Body of pancreas (tissue), 4 donors: ENCODE data around the gene PNPLA7. TPM values are rescaled to one million over a fixed set of nuclear protein-coding genes. Genes with fewer than 3 reads are reported as not detected.

Experiments used
- ATAC-seq: fragments of 150-250 bp; one replicate; pipeline ENCODE4 v1.9.1; 2016
- DNase-seq, 4 donors: peaks; one replicate each; pipeline ENCODE4 v3.0.0-alpha.2; 2019
- H3K27ac ChIP-seq, 4 donors: fragments of 200-600 bp; sonication (generic); 1 replicate in 3 of 4; 2 replicates in 1 of 4; pipeline versions ENCODE4 v1.5.1 to v1.6.1; 2016 to 2019; ENCODE audit warnings: mild to moderate bottlenecking in 1 of 4, mixed read lengths in 1 of 4, moderate library complexity in 1 of 4
- H3K27me3 ChIP-seq, 2 donors: fragments of 200-600 bp; sonication (generic); one replicate each; pipeline ENCODE4 v1.6.0; 2016; ENCODE audit warnings: mild to moderate bottlenecking in 1 of 2
- H3K36me3 ChIP-seq, 2 donors: fragments of 200-600 bp; sonication (generic); replicated peaks in 1 of 2; 2 replicates each; pipeline ENCODE4 v1.5.1; 2016; ENCODE audit warnings: low read depth in 2 of 2; ENCODE audit not compliant: insufficient read depth in 1 of 2
- H3K4me1 ChIP-seq: fragments of 200-600 bp; sonication (generic); one replicate; pipeline ENCODE4 v1.6.0; 2016
- H3K4me3 ChIP-seq, 2 donors: fragments of 200-600 bp; sonication (generic); 1 replicate in 1 of 2; 2 replicates in 1 of 2; pipeline ENCODE4 v1.5.1; 2016 to 2019
- H3K9me3 ChIP-seq, 3 donors: fragments of 200-600 bp; sonication (generic); 1 replicate in 2 of 3; 2 replicates in 1 of 3; pipeline ENCODE4 v1.5.1; 2016
- POLR2A ChIP-seq, 3 donors: fragments of 450-650 bp; IDR thresholded peaks; one replicate each; pipeline ENCODE4 v1.6.1; 2016; ENCODE audit warnings: antibody characterized with exemption in 3 of 3, mild to moderate bottlenecking in 2 of 3
- WGBS, 2 donors: methylation state at CpG; one replicate each; pipeline ENCODE4 v1.1.5; 2017; 5-methylcytosine and 5-hydroxymethylcytosine counted together
- intact Hi-C: fragments of 100-400 bp; cut with DNase I; formaldehyde crosslinking; loops from one replicate; pipeline ENCODE4 v1.15.1; 2023
- total RNA-seq, 2 donors: library from RNA; depleted of rRNA; stranded (reverse); fragments of >200 nt; gene quantifications; one replicate each; pipeline ENCODE4 v1.1.0, GENCODE V29; 2016
- TF ChIP-seq, protein P1 (sequence below), 7 experiments: fragments of 450-650 bp in 4 of 7; fragments of 200-600 bp in 3 of 7; sonication (generic) in 3 of 7; IDR thresholded peaks; one replicate each; pipeline ENCODE4 v1.5.1; 2016 to 2019; ENCODE audit warnings: antibody characterized with exemption in 7 of 7

The PNPLA7 gene
- total RNA-seq, 2 donors from 2014 or later: 16.1 to 27.7 TPM

DNA sequence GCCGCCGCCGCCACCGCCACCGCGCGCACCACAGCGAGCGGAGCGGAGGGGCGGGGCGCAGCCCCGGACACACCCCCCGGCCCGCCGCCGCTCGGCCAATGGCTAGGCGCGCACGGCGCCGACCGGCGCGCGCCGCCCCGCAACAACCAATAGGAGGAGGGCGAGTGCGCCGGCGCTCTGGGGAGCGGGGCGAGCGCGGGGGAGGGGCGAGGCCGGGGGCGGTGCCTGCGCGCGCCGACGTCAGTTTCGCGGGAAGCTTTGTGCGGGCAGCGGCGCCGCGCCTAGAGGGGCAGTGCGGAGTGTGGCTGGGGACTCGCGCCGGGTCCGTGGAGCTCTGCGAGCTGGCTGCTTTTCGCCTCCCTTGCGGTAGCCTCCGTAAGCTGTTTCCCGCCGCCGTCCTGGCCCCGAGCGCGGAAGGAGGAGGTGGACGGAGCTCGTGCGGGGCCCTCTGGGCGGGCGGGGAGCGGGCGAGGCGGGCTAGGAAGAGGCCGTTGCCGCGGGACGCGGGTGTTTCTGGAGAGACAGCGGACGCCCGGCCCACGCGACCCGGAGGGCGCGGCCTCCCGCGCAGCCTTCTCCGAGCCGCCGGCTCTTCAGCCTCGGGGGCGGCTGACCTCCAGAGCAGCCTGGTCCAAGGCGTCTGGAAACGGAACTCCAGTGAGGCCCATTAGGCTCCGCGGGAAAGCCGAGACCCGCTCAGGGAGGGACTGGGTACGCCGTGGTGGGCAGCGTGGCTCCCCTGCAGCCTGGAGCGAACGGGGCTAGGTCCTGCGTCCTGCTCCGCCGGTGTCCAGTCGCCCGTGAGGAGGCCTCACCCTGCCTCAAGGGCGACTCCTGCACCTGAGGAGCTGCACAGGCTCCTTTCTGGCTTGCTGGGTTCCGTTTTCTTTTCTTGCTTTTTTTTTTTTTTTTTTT is 40.5 kb upstream of the PNPLA7 start, which contains the start of gene ZMYND19:
ZMYND19 (minus strand) TSS at position 44 of the 915 bp plus-strand sequence. CDS start 249 bp downstream, outside the sequence.
- DNase-seq (peak; percentile 90 to 92 (median 90)), ATAC-seq (peak; percentile 96)
- H3K27ac ChIP-seq: peak within 1 kb of the TSS; percentile 19 to 77 (median 52)
- intact Hi-C loops: no loop called here
- H3K36me3 ChIP-seq: peaks cover 0 to 6% of the 10 kb centered on the region in 2 donors
- 1 to 12% methylated on average over 12 to 88 of the region's 113 CpGs for WGBS, 2 donors
- H3K4me1 ChIP-seq: peaks cover 49% of the 10 kb centered on the region
- H3K9me3 ChIP-seq: no peaks in the 10 kb centered on the region
- peak in 2 of 3 donors; percentile 36 to 40 for TF ChIP-seq POLR2A (IDR thresholded peaks at IDR 0.05)
- TF ChIP-seq, protein P1, sequence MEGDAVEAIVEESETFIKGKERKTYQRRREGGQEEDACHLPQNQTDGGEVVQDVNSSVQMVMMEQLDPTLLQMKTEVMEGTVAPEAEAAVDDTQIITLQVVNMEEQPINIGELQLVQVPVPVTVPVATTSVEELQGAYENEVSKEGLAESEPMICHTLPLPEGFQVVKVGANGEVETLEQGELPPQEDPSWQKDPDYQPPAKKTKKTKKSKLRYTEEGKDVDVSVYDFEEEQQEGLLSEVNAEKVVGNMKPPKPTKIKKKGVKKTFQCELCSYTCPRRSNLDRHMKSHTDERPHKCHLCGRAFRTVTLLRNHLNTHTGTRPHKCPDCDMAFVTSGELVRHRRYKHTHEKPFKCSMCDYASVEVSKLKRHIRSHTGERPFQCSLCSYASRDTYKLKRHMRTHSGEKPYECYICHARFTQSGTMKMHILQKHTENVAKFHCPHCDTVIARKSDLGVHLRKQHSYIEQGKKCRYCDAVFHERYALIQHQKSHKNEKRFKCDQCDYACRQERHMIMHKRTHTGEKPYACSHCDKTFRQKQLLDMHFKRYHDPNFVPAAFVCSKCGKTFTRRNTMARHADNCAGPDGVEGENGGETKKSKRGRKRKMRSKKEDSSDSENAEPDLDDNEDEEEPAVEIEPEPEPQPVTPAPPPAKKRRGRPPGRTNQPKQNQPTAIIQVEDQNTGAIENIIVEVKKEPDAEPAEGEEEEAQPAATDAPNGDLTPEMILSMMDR (IDR thresholded peaks at IDR 0.05): no peak
- H3K4me3 ChIP-seq: peak within 1 kb of the TSS; percentile 26 to 62
- no peaks in the 10 kb centered on the region for H3K27me3 ChIP-seq

DNA sequence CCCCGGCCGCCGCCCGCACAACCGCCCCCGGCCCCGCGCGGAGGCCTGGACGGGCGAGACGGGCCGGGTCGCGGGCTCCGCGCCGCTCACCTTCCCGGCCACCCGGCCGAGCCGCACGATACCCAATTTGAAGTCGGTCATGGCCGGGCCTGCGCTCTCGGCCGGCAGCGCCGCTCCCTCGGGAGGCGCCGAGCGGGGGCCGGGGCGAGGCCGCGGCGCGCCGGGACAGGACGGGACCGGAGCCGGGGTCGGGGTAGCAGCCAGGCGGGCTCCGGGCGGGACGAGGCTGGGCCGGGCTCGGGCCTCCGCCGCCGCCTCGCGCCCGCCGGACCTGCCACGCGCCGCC is 39.9 kb upstream of the PNPLA7 start:
- intact Hi-C loops: no loop called here
- peak; percentile 10 for ATAC-seq
- H3K4me3 ChIP-seq: no peak overlapping the region

DNA sequence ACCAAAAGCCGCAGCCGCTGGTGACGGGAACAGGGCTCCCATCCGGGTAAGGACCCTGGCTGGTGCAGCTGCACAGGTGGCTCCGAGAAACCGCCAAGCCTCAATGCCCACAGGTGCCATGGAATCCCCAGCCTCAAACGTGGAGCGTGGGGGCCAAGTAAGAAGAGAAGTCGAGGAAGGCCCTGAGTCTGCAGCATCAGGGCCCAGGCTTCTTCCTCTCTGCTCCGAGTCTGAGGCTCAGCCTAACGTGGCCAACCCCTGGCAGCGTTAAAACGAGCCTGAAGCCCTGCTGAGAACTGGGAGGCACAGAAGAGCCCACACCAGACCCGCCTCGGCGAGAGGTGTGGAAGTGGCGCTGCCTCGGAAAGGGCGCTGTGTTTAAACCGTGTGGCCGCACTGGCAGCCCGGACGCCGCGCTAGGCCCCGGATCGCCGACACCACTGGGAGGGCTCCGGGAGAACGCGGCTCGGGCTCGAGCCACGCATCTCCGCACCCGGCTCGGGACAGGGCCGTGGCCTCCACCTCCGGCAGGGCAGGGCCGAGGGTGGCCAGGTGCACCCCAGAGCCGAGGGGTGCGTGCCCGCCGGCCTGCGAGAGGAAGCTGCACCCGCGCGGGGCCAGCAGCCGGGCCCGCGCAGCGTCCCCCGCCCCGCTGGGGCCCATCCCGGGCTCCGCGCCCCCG is 39.4 kb upstream of the PNPLA7 start:
- no peaks in the 10 kb centered on the region for H3K9me3 ChIP-seq
- peaks cover 0 to 6% of the 10 kb centered on the region in 2 donors for H3K36me3 ChIP-seq
- H3K27ac ChIP-seq: no peak overlapping the region
- TF ChIP-seq, protein P1 (IDR thresholded peaks at IDR 0.05): no peak
- TF ChIP-seq POLR2A (IDR thresholded peaks at IDR 0.05): no peak
- peak overlapping the region in 1 of 2 donors; percentile 36 for H3K4me3 ChIP-seq
- peaks cover 49% of the 10 kb centered on the region for H3K4me1 ChIP-seq
- 10 to 30% methylated on average over 4 to 45 of the region's 58 CpGs for WGBS, 2 donors
- intact Hi-C loops: no loop called here
- no peaks in the 10 kb centered on the region for H3K27me3 ChIP-seq
- peak in 1 of 4 donors; percentile 19 for DNase-seq
- ATAC-seq: peak; percentile 0

More for the DNA sequence above, 39.9 kb upstream of the PNPLA7 start:
- WGBS, 2 donors: 0% methylated on average over 3 of the region's 61 CpGs; no CpG with 5 or more reads in 1 of the 2 donors
- Histone ChIP-seq H3K27ac (peak overlapping the region in 1 of 4 donors; percentile 45), H3K9me3 (no peaks in the 10 kb centered on the region), H3K4me1 (peaks cover 49% of the 10 kb centered on the region), H3K36me3 (peaks cover 0 to 6% of the 10 kb centered on the region in 2 donors), H3K27me3 (no peaks in the 10 kb centered on the region)
- TF ChIP-seq POLR2A (IDR thresholded peaks at IDR 0.05): no peak
- TF ChIP-seq, protein P1 (IDR thresholded peaks at IDR 0.05): no peak
- no peak for DNase-seq

DNA sequence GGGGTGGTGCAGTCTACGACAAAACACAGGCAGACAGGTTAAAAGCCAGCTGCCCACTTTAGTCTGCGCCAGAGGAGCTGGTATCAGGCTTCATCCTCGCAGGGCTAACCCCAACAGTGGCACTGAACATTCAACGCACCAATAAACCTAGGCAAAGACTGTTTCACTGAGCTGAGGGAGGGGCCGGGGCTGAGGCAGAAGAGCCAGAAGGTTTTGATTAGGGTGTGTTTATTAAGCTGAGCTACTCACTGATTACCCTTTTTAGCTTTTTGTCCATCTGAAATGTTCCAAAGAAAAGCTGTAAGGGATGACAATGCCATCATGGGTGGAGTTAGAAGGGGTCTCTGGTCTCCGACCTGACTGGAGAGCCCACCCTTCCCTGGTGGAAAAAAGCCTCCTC is 38.7 kb upstream of the PNPLA7 start:
- DNase-seq (no peak), ATAC-seq (no peak)
- Histone ChIP-seq H3K27me3 (no peaks in the 10 kb centered on the region), H3K4me1 (peaks cover 47% of the 10 kb centered on the region), H3K9me3 (no peaks in the 10 kb centered on the region), H3K36me3 (peaks cover 0 to 6% of the 10 kb centered on the region in 2 donors), H3K4me3 (no peak overlapping the region), H3K27ac (no peak overlapping the region)
- no peak for TF ChIP-seq POLR2A (IDR thresholded peaks at IDR 0.05)
- TF ChIP-seq, protein P1 (IDR thresholded peaks at IDR 0.05): no peak
- 79 to 85% methylated on average over 5 to 6 of the region's 6 CpGs for WGBS, 2 donors
- intact Hi-C loops: no loop called here
